ENCODE data around the gene TOMT. TPM values are rescaled to one million over a fixed set of nuclear protein-coding genes. Genes with fewer than 3 reads are reported as not detected.
"Not testable (repeated sequence)": the region's sequence is repeated elsewhere in the genome, so short reads cannot be mapped to it uniquely, and the experiment has no call there.

The TOMT gene
- total RNA-seq, 1 experiment from 2014 or later = not detected

DNA sequence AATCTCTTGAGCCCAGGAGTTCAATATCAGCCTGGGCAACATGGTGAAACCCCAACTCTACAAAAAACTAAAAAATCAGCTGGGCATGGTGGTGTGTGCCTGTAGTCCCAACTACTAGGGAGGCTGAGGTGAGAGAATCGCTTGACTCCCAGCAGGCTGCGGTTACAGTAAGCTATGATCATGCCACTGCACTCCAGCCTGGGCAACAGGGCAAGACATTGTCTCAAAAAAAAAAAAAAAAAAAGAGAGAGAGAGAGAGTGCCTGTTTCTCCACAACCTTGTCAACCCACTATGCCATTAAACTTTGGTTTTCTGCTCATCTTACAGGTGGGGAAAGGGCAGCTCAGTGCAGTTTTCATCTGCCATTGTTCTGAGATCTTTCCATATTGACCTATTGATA is 34.9 kb downstream of the TOMT start:
- ATAC-seq (no peak), DNase-seq (no peak)
- ChIA-PET CTCF (no interaction called here), POLR2A (ENCODE audit: unreplicated experiment) (no interaction called here)
- TF ChIP-seq EZH2phosphoT487 (IDR thresholded peaks at IDR 0.05; ENCODE audit: borderline replicate concordance, low read length) = no peak
- TF ChIP-seq, protein P1, sequence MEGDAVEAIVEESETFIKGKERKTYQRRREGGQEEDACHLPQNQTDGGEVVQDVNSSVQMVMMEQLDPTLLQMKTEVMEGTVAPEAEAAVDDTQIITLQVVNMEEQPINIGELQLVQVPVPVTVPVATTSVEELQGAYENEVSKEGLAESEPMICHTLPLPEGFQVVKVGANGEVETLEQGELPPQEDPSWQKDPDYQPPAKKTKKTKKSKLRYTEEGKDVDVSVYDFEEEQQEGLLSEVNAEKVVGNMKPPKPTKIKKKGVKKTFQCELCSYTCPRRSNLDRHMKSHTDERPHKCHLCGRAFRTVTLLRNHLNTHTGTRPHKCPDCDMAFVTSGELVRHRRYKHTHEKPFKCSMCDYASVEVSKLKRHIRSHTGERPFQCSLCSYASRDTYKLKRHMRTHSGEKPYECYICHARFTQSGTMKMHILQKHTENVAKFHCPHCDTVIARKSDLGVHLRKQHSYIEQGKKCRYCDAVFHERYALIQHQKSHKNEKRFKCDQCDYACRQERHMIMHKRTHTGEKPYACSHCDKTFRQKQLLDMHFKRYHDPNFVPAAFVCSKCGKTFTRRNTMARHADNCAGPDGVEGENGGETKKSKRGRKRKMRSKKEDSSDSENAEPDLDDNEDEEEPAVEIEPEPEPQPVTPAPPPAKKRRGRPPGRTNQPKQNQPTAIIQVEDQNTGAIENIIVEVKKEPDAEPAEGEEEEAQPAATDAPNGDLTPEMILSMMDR (conservative IDR thresholded peaks at IDR 0.05; ENCODE audit: low read depth, low read length) = no peak
- no peak for TF ChIP-seq EZH2 (IDR thresholded peaks at IDR 0.05; ENCODE audit: low read length, unreplicated experiment)
- intact Hi-C loops (cut with micrococcal nuclease) = loop anchor here (5.0 kb wide), 1 partner anchor 158 kb away; no protein-coding TSS in a partner anchor
- H3K27me3 ChIP-seq (ENCODE audit: low read length) = no peaks in the 10 kb centered on the region
- H3K9me2 ChIP-seq (replicated peaks; ENCODE audit: low read length) = no peaks in the 10 kb centered on the region
- no peak overlapping the region for H3K4me3 ChIP-seq (ENCODE audit: low read length)
- H2AFZ ChIP-seq (ENCODE audit: low read length) = no peak overlapping the region
- H3K27ac ChIP-seq (ENCODE audit: low read length) = no peak overlapping the region
- H4K20me1 ChIP-seq (ENCODE audit: low read length) = no peaks in the 10 kb centered on the region
- H3K9ac ChIP-seq (ENCODE audit: low read length) = no peak overlapping the region
- no peaks in the 10 kb centered on the region for H3K9me3 ChIP-seq (ENCODE audit: low read length)
- no peaks in the 10 kb centered on the region for H3K79me2 ChIP-seq (ENCODE audit: low read length)
- no TSS peak for BruUV-seq (replicated peaks)
- no peaks in the 10 kb centered on the region for H3F3A ChIP-seq (ENCODE audit: low read length, unreplicated experiment)
- H3K4me2 ChIP-seq (ENCODE audit: low read length) = no peak overlapping the region
- no peaks in the 10 kb centered on the region for H3K36me3 ChIP-seq (ENCODE audit: low read depth, low read length)
- H3K4me1 ChIP-seq (ENCODE audit: insufficient read depth, low read length) = peaks cover 18% of the 10 kb centered on the region; the same call in 1 of the 2 replicates

DNA sequence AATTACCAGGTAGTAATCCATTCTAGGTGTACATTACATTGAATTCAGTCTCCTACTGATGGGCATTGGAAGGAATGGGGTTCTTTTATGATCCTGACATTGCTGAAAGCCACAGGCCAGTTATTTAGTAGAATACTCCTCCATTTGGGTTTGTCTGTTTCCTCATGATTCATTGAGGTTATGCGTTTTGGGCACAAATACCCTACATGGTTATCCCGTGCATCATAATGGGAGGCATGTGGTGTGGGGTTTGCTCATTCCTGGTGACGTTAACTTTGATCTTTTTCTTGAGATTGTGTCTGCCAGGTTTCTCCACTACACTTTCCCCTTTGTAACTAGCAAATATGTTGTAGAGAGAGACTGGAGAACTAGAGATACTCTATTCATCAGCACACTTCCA is 35.3 kb downstream of the TOMT start:
- DNase-seq = peak; percentile 78
- H3K9me2 ChIP-seq (replicated peaks; ENCODE audit: low read length) = no peaks in the 10 kb centered on the region
- H3K4me3 ChIP-seq (ENCODE audit: low read length) = no peak overlapping the region
- ChIA-PET CTCF (no interaction called here), POLR2A (ENCODE audit: unreplicated experiment) (no interaction called here)
- H3K9ac ChIP-seq (ENCODE audit: low read length) = no peak overlapping the region
- ATAC-seq = no peak; the same call in 1 of the 2 replicates
- BruUV-seq (replicated peaks) = no TSS peak
- no peaks in the 10 kb centered on the region for H3K27me3 ChIP-seq (ENCODE audit: low read length)
- H4K20me1 ChIP-seq (ENCODE audit: low read length) = no peaks in the 10 kb centered on the region
- intact Hi-C loops (cut with micrococcal nuclease) = loop anchor here (5.0 kb wide), 1 partner anchor 159 kb away; no protein-coding TSS in a partner anchor
- H3K36me3 ChIP-seq (ENCODE audit: low read depth, low read length) = no peaks in the 10 kb centered on the region
- no peaks in the 10 kb centered on the region for H3K79me2 ChIP-seq (ENCODE audit: low read length)
- no peak overlapping the region for H3K4me2 ChIP-seq (ENCODE audit: low read length)
- H3F3A ChIP-seq (ENCODE audit: low read length, unreplicated experiment) = no peaks in the 10 kb centered on the region
- H3K9me3 ChIP-seq (ENCODE audit: low read length) = no peaks in the 10 kb centered on the region
- H3K27ac ChIP-seq (ENCODE audit: low read length) = no peak overlapping the region
- H3K4me1 ChIP-seq (ENCODE audit: insufficient read depth, low read length) = peaks cover 18% of the 10 kb centered on the region; the same call in 1 of the 2 replicates
- TF ChIP-seq, protein P1 (conservative IDR thresholded peaks at IDR 0.05; ENCODE audit: low read depth, low read length) = no peak
- no peak for TF ChIP-seq EZH2 (IDR thresholded peaks at IDR 0.05; ENCODE audit: low read length, unreplicated experiment)
- TF ChIP-seq EZH2phosphoT487 (IDR thresholded peaks at IDR 0.05; ENCODE audit: borderline replicate concordance, low read length) = no peak
- H2AFZ ChIP-seq (ENCODE audit: low read length) = no peak overlapping the region

DNA sequence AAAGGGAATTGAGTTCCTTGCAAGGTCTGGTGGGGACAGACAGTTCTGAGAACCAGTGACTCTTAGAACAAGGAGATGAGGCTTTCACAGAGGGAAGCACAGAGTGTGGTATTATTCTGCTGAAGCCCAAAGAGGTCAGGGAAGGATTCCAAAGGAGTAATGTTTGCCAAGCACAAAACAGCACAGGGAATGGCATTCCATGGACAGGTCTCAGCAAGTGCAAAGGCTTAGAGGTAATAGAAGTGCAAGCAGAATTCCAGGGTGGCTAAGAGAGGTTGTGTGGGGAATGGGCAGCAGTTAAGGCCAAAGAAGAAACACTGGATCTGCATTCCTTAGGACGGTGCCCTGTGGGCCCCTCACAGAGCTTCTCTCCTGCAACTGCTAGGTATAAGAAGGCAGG is 36.4 kb downstream of the TOMT start:
- H3K9me2 ChIP-seq (replicated peaks; ENCODE audit: low read length); BruUV-seq (replicated peaks); POLR2A ChIA-PET (ENCODE audit: unreplicated experiment); H2AFZ ChIP-seq (ENCODE audit: low read length); H3K27ac ChIP-seq (ENCODE audit: low read length); H3K36me3 ChIP-seq (ENCODE audit: low read depth, low read length); H3K9ac ChIP-seq (ENCODE audit: low read length); H3K9me3 ChIP-seq (ENCODE audit: low read length); DNase-seq; H3F3A ChIP-seq (ENCODE audit: low read length, unreplicated experiment); H4K20me1 ChIP-seq (ENCODE audit: low read length); H3K4me2 ChIP-seq (ENCODE audit: low read length); H3K79me2 ChIP-seq (ENCODE audit: low read length); H3K4me3 ChIP-seq (ENCODE audit: low read length); ATAC-seq; H3K27me3 ChIP-seq (ENCODE audit: low read length): not testable (repeated sequence)
- CTCF ChIA-PET = interaction anchor here (0.7 kb wide), 1 partner anchor 39 kb away, joined by 3 read pairs; no protein-coding TSS in a partner anchor
- intact Hi-C loops (cut with micrococcal nuclease) = loop anchor here (5.0 kb wide), 1 partner anchor 160 kb away; no protein-coding TSS in a partner anchor
- peaks cover 18% of the 10 kb centered on the region; the same call in 1 of the 2 replicates for H3K4me1 ChIP-seq (ENCODE audit: insufficient read depth, low read length)

DNA sequence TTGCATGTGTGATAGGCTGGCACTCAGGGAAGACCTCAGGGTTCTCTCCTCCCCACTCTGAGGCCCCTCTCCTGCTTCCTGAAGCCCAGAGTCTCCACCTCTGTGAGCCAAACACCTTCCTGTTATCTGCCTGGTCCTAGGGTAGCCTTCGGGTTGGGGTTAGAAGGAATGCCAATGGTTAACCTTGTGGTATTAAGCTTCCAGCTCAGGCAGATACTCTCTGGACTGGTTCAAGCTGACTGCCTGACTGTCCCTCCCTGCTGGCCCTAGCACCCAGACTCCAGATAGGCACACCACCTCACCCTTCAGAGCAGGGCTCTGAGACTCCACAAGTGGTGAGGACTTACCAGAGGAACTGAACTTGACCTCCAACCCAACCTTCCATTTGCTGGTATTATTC is 36.8 kb downstream of the TOMT start:
- H3F3A ChIP-seq (ENCODE audit: low read length, unreplicated experiment); POLR2A ChIA-PET (ENCODE audit: unreplicated experiment); ATAC-seq; DNase-seq; H3K79me2 ChIP-seq (ENCODE audit: low read length); H3K4me3 ChIP-seq (ENCODE audit: low read length); H3K9ac ChIP-seq (ENCODE audit: low read length); H3K36me3 ChIP-seq (ENCODE audit: low read depth, low read length); H3K4me2 ChIP-seq (ENCODE audit: low read length); H3K9me2 ChIP-seq (replicated peaks; ENCODE audit: low read length); H3K27me3 ChIP-seq (ENCODE audit: low read length); BruUV-seq (replicated peaks); H2AFZ ChIP-seq (ENCODE audit: low read length); H3K9me3 ChIP-seq (ENCODE audit: low read length); H3K27ac ChIP-seq (ENCODE audit: low read length); H4K20me1 ChIP-seq (ENCODE audit: low read length): not testable (repeated sequence)
- CTCF ChIA-PET = interaction anchor here (0.7 kb wide), 1 partner anchor 38 kb away, joined by 3 read pairs; no protein-coding TSS in a partner anchor
- intact Hi-C loops (cut with micrococcal nuclease) = loop anchor here (5.0 kb wide), 1 partner anchor 160 kb away; no protein-coding TSS in a partner anchor
- H3K4me1 ChIP-seq (ENCODE audit: insufficient read depth, low read length) = peaks cover 18% of the 10 kb centered on the region; the same call in 1 of the 2 replicates
